ENCODE measurements around the gene PPP1R1C.

The PPP1R1C gene

GRCh38 chr2:182115258-182115657 lies 129.6 kb downstream of the PPP1R1C start:
- TF ChIP-seq ZNF274 (IDR thresholded peaks at IDR 0.05; ENCODE audit: low read depth, low read length) = no peak
- no peak for TF ChIP-seq YY1 (IDR thresholded peaks at IDR 0.05; ENCODE audit: insufficient read depth, insufficient read length)
- no peak for TF ChIP-seq SUZ12 (IDR thresholded peaks at IDR 0.05; ENCODE audit: extremely low read depth, insufficient read depth, insufficient read length)
- Histone ChIP-seq H3K4me1 (ENCODE audit: insufficient read depth, insufficient read length) (no peaks in the 10 kb centered on the region), H3K27me3 (ENCODE audit: insufficient read depth, insufficient read length) (no peaks in the 10 kb centered on the region), H3K36me3 (ENCODE audit: insufficient read depth, insufficient read length, low read length) (no peaks in the 10 kb centered on the region), H3K9ac (ENCODE audit: insufficient read length, low read depth) (no peak overlapping the region), H3K9me3 (ENCODE audit: insufficient read depth, low read length) (no peaks in the 10 kb centered on the region), H3K4me3 (ENCODE audit: insufficient read length, low read depth) (no peak overlapping the region)
- no peak for DNase-seq (ENCODE audit: low read depth, low spot score)

- Histone ChIP-seq H3K36me3 (ENCODE audit: insufficient read depth, insufficient read length, low read length) (no peaks in the 10 kb centered on the region), H3K27me3 (ENCODE audit: insufficient read depth, insufficient read length) (no peaks in the 10 kb centered on the region), H3K4me1 (ENCODE audit: insufficient read depth, insufficient read length) (no peaks in the 10 kb centered on the region), H3K4me3 (ENCODE audit: insufficient read length, low read depth) (no peak overlapping the region), H3K9ac (ENCODE audit: insufficient read length, low read depth) (no peak overlapping the region), H3K9me3 (ENCODE audit: insufficient read depth, low read length) (no peaks in the 10 kb centered on the region)
- TF ChIP-seq SUZ12 (IDR thresholded peaks at IDR 0.05; ENCODE audit: extremely low read depth, insufficient read depth, insufficient read length) (no peak), YY1 (IDR thresholded peaks at IDR 0.05; ENCODE audit: insufficient read depth, insufficient read length) (no peak), ZNF274 (IDR thresholded peaks at IDR 0.05; ENCODE audit: low read depth, low read length) (no peak)
- DNase-seq (ENCODE audit: low read depth, low spot score) = no peak
Measured at GRCh38 chr2:182116774-182117173, 131.1 kb downstream of the PPP1R1C start.

GRCh38 chr2:182117196-182117595 lies 131.5 kb downstream of the PPP1R1C start:
- Histone ChIP-seq H3K27me3 (ENCODE audit: insufficient read depth, insufficient read length) (no peaks in the 10 kb centered on the region), H3K36me3 (ENCODE audit: insufficient read depth, insufficient read length, low read length) (no peaks in the 10 kb centered on the region), H3K4me3 (ENCODE audit: insufficient read length, low read depth) (no peak overlapping the region), H3K4me1 (ENCODE audit: insufficient read depth, insufficient read length) (no peaks in the 10 kb centered on the region), H3K9me3 (ENCODE audit: insufficient read depth, low read length) (no peaks in the 10 kb centered on the region), H3K9ac (ENCODE audit: insufficient read length, low read depth) (no peak overlapping the region)
- no peak for DNase-seq (ENCODE audit: low read depth, low spot score)
- TF ChIP-seq ZNF274 (IDR thresholded peaks at IDR 0.05; ENCODE audit: low read depth, low read length) (no peak), SUZ12 (IDR thresholded peaks at IDR 0.05; ENCODE audit: extremely low read depth, insufficient read depth, insufficient read length) (no peak), YY1 (IDR thresholded peaks at IDR 0.05; ENCODE audit: insufficient read depth, insufficient read length) (no peak)

GRCh38 chr2:182128821-182129707 lies 143.4 kb downstream of the PPP1R1C start:
- no peak for DNase-seq (ENCODE audit: low read depth, low spot score)
- Histone ChIP-seq H3K36me3 (ENCODE audit: insufficient read depth, insufficient read length, low read length) (no peaks in the 10 kb centered on the region), H3K9ac (ENCODE audit: insufficient read length, low read depth) (no peak overlapping the region), H3K4me3 (ENCODE audit: insufficient read length, low read depth) (no peak overlapping the region), H3K27me3 (ENCODE audit: insufficient read depth, insufficient read length) (no peaks in the 10 kb centered on the region), H3K4me1 (ENCODE audit: insufficient read depth, insufficient read length) (no peaks in the 10 kb centered on the region), H3K9me3 (ENCODE audit: insufficient read depth, low read length) (no peaks in the 10 kb centered on the region)
- no peak for TF ChIP-seq YY1 (IDR thresholded peaks at IDR 0.05; ENCODE audit: insufficient read depth, insufficient read length)
- no peak for TF ChIP-seq SUZ12 (IDR thresholded peaks at IDR 0.05; ENCODE audit: extremely low read depth, insufficient read depth, insufficient read length)

- Histone ChIP-seq H3K27me3 (ENCODE audit: insufficient read depth, insufficient read length) (no peaks in the 10 kb centered on the region), H3K9me3 (ENCODE audit: insufficient read depth, low read length) (no peaks in the 10 kb centered on the region), H3K4me3 (ENCODE audit: insufficient read length, low read depth) (no peak overlapping the region), H3K4me1 (ENCODE audit: insufficient read depth, insufficient read length) (no peaks in the 10 kb centered on the region), H3K9ac (ENCODE audit: insufficient read length, low read depth) (no peak overlapping the region), H3K36me3 (ENCODE audit: insufficient read depth, insufficient read length, low read length) (no peaks in the 10 kb centered on the region)
- TF ChIP-seq YY1 (IDR thresholded peaks at IDR 0.05; ENCODE audit: insufficient read depth, insufficient read length) (no peak), ZNF274 (IDR thresholded peaks at IDR 0.05; ENCODE audit: low read depth, low read length) (no peak), SUZ12 (IDR thresholded peaks at IDR 0.05; ENCODE audit: extremely low read depth, insufficient read depth, insufficient read length) (no peak)
- DNase-seq (ENCODE audit: low read depth, low spot score) = no peak
Measured at GRCh38 chr2:182132605-182133004, 147.0 kb downstream of the PPP1R1C start.

- DNase-seq (ENCODE audit: low read depth, low spot score) = no peak
- no peak for TF ChIP-seq YY1 (IDR thresholded peaks at IDR 0.05; ENCODE audit: insufficient read depth, insufficient read length)
- no peak for TF ChIP-seq ZNF274 (IDR thresholded peaks at IDR 0.05; ENCODE audit: low read depth, low read length)
- TF ChIP-seq SUZ12 (IDR thresholded peaks at IDR 0.05; ENCODE audit: extremely low read depth, insufficient read depth, insufficient read length) = no peak
- Histone ChIP-seq H3K27me3 (ENCODE audit: insufficient read depth, insufficient read length) (no peaks in the 10 kb centered on the region), H3K4me3 (ENCODE audit: insufficient read length, low read depth) (no peak overlapping the region), H3K9me3 (ENCODE audit: insufficient read depth, low read length) (no peaks in the 10 kb centered on the region), H3K36me3 (ENCODE audit: insufficient read depth, insufficient read length, low read length) (no peaks in the 10 kb centered on the region), H3K4me1 (ENCODE audit: insufficient read depth, insufficient read length) (no peaks in the 10 kb centered on the region), H3K9ac (ENCODE audit: insufficient read length, low read depth) (no peak overlapping the region)
Measured at GRCh38 chr2:182133195-182133891, 147.7 kb downstream of the PPP1R1C start.

- Histone ChIP-seq H3K9ac (ENCODE audit: insufficient read length, low read depth) (no peak overlapping the region), H3K27me3 (ENCODE audit: insufficient read depth, insufficient read length) (no peaks in the 10 kb centered on the region)
- no peak for DNase-seq (ENCODE audit: low read depth, low spot score)
Measured at GRCh38 chr2:182134201-182134600, 148.5 kb downstream of the PPP1R1C start.

More at GRCh38 chr2:182134201-182134600, 148.5 kb downstream of the PPP1R1C start:
- no peak for TF ChIP-seq SUZ12 (IDR thresholded peaks at IDR 0.05; ENCODE audit: extremely low read depth, insufficient read depth, insufficient read length)
- TF ChIP-seq YY1 (IDR thresholded peaks at IDR 0.05; ENCODE audit: insufficient read depth, insufficient read length) = no peak
- TF ChIP-seq ZNF274 (IDR thresholded peaks at IDR 0.05; ENCODE audit: low read depth, low read length) = no peak
- no peaks in the 10 kb centered on the region for H3K36me3 ChIP-seq (ENCODE audit: insufficient read depth, insufficient read length, low read length)
- H3K4me3 ChIP-seq (ENCODE audit: insufficient read length, low read depth) = no peak overlapping the region
- H3K4me1 ChIP-seq (ENCODE audit: insufficient read depth, insufficient read length) = no peaks in the 10 kb centered on the region
- no peaks in the 10 kb centered on the region for H3K9me3 ChIP-seq (ENCODE audit: insufficient read depth, low read length)
